GM23338 (cell line): Measurements from ENCODE around the gene LGALS14. TPM values are rescaled to one million over a fixed set of nuclear protein-coding genes. Genes with fewer than 3 reads are reported as not detected.

Experiments used
- ATAC-seq: fragments of 200-7000 bp; cut with Tn5 transposase; 3 replicates; pipeline ENCODE4 v1.9.1; 2020
- DNase-seq: peaks from one replicate; pipeline ENCODE4 v3.0.0-alpha.2; 2015; ENCODE audit warnings: low spot score
- H2AFZ ChIP-seq: fragments of 200-600 bp; sonication (generic); 2 replicates; pipeline ENCODE4 v1.8.0; 2016; ENCODE audit warnings: antibody characterized with exemption, mild to moderate bottlenecking, moderate library complexity
- H3F3A ChIP-seq: fragments of 200-600 bp; sonication (generic); replicated peaks from 2 replicates; pipeline ENCODE4 v1.8.0; 2017; ENCODE audit warnings: antibody characterized with exemption, mixed run types, low read depth
- H3K27ac ChIP-seq: fragments of 200-600 bp; sonication (generic); 2 replicates; pipeline ENCODE4 v1.6.1; 2016; ENCODE audit warnings: low read depth
- H3K27me3 ChIP-seq: fragments of 200-600 bp; sonication (generic); 2 replicates; pipeline ENCODE4 v1.8.0; 2016; ENCODE audit warnings: mild to moderate bottlenecking, mixed run types, moderate library complexity; ENCODE audit not compliant: insufficient read depth
- H3K36me3 ChIP-seq: fragments of 200-600 bp; sonication (generic); 2 replicates; pipeline ENCODE4 v1.8.0; 2016; ENCODE audit warnings: mild to moderate bottlenecking; ENCODE audit not compliant: insufficient read depth
- H3K4me1 ChIP-seq: fragments of 200-600 bp; sonication (generic); 2 replicates; pipeline ENCODE4 v1.8.0; 2016; ENCODE audit warnings: mild to moderate bottlenecking, moderate library complexity; ENCODE audit not compliant: insufficient read depth
- H3K4me2 ChIP-seq: fragments of 200-600 bp; sonication (generic); 2 replicates; pipeline ENCODE4 v1.7.1; 2017; ENCODE audit warnings: mixed run types
- H3K4me3 ChIP-seq: fragments of 200-600 bp; sonication (generic); 2 replicates; pipeline ENCODE4 v1.6.1; 2016; ENCODE audit warnings: mixed run types
- H3K79me2 ChIP-seq: fragments of 200-600 bp; sonication (generic); replicated peaks from 2 replicates; pipeline ENCODE4 v1.8.0; 2017; ENCODE audit warnings: mild to moderate bottlenecking; ENCODE audit not compliant: insufficient read depth
- H3K9me2 ChIP-seq: fragments of 200-600 bp; sonication (generic); 2 replicates; pipeline ENCODE4 v1.8.0; 2017; ENCODE audit not compliant: insufficient read depth
- H4K20me1 ChIP-seq: fragments of 200-600 bp; sonication (generic); replicated peaks from 2 replicates; pipeline ENCODE4 v1.8.0; 2017; ENCODE audit warnings: mild to moderate bottlenecking; ENCODE audit not compliant: insufficient read depth
- H3K27ac Mint-ChIP-seq: 2 replicates; pipeline ENCODE4 v1.8.0; 2020; ENCODE audit warnings: inconsistent platforms, mild to moderate bottlenecking, moderate library complexity, mixed read lengths
- H3K27me3 Mint-ChIP-seq: 3 replicates; pipeline ENCODE4 v1.8.0; 2022; ENCODE audit warnings: low read depth, mild to moderate bottlenecking, moderate library complexity, mixed read lengths, inconsistent platforms; ENCODE audit not compliant: insufficient read depth, poor library complexity
- H3K36me3 Mint-ChIP-seq: 3 replicates; pipeline ENCODE4 v1.8.0; 2021; ENCODE audit warnings: low read depth, mild to moderate bottlenecking, inconsistent platforms, moderate library complexity, mixed read lengths
- H3K4me1 Mint-ChIP-seq: 3 replicates; pipeline ENCODE4 v1.8.0; 2020; ENCODE audit warnings: mild to moderate bottlenecking, inconsistent platforms, mixed read lengths
- H3K4me3 Mint-ChIP-seq: 3 replicates; pipeline ENCODE4 v1.8.0; 2021; ENCODE audit warnings: moderate library complexity, mild to moderate bottlenecking, inconsistent platforms, mixed read lengths
- H3K9me3 Mint-ChIP-seq: 3 replicates; pipeline ENCODE4 v1.8.0; 2020; ENCODE audit warnings: moderate library complexity, mild to moderate bottlenecking, inconsistent platforms, mixed read lengths
- EZH2 ChIP-seq: fragments of 200-600 bp; sonication (generic); IDR thresholded peaks from one replicate; pipeline ENCODE4 v1.8.0; 2017; ENCODE audit warnings: antibody characterized with exemption, mild to moderate bottlenecking, low read depth; ENCODE audit not compliant: unreplicated experiment
- EZH2phosphoT487 ChIP-seq: fragments of 200-600 bp; sonication (generic); IDR thresholded peaks from one replicate; pipeline ENCODE4 v1.8.1; 2018; ENCODE audit warnings: antibody characterized with exemption; ENCODE audit not compliant: unreplicated experiment
- JUNB ChIP-seq: IDR thresholded peaks from one replicate; pipeline ENCODE4 v1.6.1; 2016; ENCODE audit warnings: antibody characterized with exemption; ENCODE audit not compliant: unreplicated experiment
- NANOG ChIP-seq: IDR thresholded peaks from 2 replicates; pipeline ENCODE4 v1.6.1; 2016; ENCODE audit warnings: antibody characterized with exemption, borderline replicate concordance
- ZNF331 ChIP-seq: fragments of 250-450 bp; sonication (Bioruptor Pico); IDR thresholded peaks from 2 replicates; pipeline ENCODE4 v1.5.0; 2020; ENCODE audit warnings: low read depth, mild to moderate bottlenecking, moderate library complexity
- polyA plus RNA-seq: library from polyadenylated mRNA; unstranded; fragments of >200 nt; fragmentation: Nextera tagmentation; extraction: Ambion mirVana; gene quantifications from 2 replicates; pipeline ENCODE4 v1.2.1, GENCODE V29; 2016
- total RNA-seq: library from RNA; depleted of rRNA; stranded (reverse); fragments of >200 nt; shearing (Covaris generic); gene quantifications from 2 replicates; pipeline ENCODE4 v1.2.3, GENCODE V29; 2014
- TF ChIP-seq, protein P1 (sequence below): fragments of 250-450 bp; sonication (Bioruptor Pico); IDR thresholded peaks from 2 replicates; pipeline ENCODE4 v1.5.0; 2020; ENCODE audit warnings: mild to moderate bottlenecking, moderate library complexity
- TF ChIP-seq, protein P2 (sequence below): IDR thresholded peaks from one replicate; pipeline ENCODE4 v1.6.1; 2018; ENCODE audit warnings: antibody characterized with exemption; ENCODE audit not compliant: unreplicated experiment

Gene LGALS14
- total and polyA plus RNA-seq, 2 experiments from 2014 or later: not detected

DNA sequence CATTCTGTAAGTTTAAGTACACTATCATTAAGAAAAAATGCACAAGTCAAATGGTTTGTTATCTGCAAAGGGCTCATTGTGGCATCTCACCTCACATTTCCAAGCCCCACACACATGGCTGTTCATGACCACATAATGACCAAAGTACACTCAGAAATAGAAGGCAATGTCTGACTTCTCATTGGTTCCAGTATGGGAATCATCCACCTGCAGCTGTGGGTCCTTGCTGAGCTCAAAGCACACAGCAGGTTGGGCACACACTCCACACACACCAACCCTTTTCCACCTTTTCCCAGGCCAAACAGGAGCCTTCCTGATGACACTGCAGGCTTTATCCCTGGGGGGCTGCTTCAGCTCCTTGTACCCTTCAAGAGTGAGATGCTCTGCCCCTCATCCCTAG is 21.7 kb downstream of the LGALS14 start (continued):
- TF ChIP-seq, protein P1, sequence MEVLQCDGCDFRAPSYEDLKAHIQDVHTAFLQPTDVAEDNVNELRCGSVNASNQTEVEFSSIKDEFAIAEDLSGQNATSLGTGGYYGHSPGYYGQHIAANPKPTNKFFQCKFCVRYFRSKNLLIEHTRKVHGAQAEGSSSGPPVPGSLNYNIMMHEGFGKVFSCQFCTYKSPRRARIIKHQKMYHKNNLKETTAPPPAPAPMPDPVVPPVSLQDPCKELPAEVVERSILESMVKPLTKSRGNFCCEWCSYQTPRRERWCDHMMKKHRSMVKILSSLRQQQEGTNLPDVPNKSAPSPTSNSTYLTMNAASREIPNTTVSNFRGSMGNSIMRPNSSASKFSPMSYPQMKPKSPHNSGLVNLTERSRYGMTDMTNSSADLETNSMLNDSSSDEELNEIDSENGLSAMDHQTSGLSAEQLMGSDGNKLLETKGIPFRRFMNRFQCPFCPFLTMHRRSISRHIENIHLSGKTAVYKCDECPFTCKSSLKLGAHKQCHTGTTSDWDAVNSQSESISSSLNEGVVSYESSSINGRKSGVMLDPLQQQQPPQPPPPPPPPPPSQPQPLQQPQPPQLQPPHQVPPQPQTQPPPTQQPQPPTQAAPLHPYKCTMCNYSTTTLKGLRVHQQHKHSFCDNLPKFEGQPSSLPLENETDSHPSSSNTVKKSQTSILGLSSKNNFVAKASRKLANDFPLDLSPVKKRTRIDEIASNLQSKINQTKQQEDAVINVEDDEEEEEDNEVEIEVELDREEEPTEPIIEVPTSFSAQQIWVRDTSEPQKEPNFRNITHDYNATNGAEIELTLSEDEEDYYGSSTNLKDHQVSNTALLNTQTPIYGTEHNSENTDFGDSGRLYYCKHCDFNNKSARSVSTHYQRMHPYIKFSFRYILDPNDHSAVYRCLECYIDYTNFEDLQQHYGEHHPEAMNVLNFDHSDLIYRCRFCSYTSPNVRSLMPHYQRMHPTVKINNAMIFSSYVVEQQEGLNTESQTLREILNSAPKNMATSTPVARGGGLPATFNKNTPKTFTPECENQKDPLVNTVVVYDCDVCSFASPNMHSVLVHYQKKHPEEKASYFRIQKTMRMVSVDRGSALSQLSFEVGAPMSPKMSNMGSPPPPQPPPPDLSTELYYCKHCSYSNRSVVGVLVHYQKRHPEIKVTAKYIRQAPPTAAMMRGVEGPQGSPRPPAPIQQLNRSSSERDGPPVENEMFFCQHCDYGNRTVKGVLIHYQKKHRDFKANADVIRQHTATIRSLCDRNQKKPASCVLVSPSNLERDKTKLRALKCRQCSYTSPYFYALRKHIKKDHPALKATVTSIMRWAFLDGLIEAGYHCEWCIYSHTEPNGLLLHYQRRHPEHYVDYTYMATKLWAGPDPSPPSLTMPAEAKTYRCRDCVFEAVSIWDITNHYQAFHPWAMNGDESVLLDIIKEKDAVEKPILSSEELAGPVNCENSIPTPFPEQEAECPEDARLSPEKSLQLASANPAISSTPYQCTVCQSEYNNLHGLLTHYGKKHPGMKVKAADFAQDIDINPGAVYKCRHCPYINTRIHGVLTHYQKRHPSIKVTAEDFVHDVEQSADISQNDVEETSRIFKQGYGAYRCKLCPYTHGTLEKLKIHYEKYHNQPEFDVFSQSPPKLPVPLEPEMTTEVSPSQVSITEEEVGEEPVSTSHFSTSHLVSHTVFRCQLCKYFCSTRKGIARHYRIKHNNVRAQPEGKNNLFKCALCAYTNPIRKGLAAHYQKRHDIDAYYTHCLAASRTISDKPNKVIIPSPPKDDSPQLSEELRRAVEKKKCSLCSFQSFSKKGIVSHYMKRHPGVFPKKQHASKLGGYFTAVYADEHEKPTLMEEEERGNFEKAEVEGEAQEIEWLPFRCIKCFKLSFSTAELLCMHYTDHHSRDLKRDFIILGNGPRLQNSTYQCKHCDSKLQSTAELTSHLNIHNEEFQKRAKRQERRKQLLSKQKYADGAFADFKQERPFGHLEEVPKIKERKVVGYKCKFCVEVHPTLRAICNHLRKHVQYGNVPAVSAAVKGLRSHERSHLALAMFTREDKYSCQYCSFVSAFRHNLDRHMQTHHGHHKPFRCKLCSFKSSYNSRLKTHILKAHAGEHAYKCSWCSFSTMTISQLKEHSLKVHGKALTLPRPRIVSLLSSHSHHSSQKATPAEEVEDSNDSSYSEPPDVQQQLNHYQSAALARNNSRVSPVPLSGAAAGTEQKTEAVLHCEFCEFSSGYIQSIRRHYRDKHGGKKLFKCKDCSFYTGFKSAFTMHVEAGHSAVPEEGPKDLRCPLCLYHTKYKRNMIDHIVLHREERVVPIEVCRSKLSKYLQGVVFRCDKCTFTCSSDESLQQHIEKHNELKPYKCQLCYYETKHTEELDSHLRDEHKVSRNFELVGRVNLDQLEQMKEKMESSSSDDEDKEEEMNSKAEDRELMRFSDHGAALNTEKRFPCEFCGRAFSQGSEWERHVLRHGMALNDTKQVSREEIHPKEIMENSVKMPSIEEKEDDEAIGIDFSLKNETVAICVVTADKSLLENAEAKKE: no peak
- TF ChIP-seq ZNF331 (CRISPR knock-in tag): no peak

DNA sequence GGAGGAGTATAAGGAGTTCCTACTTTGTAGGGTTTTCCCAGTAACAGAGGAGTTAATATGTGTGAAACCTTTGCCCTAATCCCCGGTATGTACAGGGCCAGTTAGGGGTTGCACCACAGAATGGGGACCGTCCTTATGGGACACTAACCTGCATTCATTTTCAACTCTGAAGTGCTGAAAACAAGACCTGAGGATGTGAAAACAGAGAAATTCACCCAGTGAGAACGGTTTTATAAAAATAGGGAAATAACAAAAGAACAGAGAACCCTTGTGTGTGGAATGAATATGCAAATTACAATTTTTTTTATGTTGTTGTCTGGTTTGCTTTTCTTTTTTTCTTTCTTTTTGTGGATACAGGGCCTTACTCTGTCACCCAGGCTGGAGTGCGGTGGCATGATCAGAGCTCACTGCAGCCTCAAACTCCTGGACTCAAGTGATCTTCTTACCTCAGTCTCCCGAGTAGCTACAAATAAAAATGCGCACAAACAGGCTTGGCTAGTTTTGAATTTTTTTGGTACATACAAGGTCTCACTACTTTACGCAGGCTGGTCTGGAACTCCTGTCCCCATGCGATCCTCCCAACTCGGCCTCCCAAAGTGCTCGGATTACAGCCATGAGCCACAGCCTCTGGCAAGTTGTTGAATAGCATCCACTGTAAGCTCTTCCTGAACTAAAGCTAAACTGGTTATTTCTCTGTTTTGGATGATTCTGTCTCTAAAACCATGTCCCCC is 23.0 kb downstream of the LGALS14 start:
- no peaks in the 10 kb centered on the region for H3K27me3 ChIP-seq
- no peaks in the 10 kb centered on the region for H3K4me1 ChIP-seq
- Mint-ChIP-seq H3K4me3 (no peak overlapping the region), H3K9me3 (no peaks in the 10 kb centered on the region), H3K27me3 (peaks cover 3% of the 10 kb centered on the region), H3K4me1 (no peaks in the 10 kb centered on the region), H3K27ac (no peak overlapping the region), H3K36me3 (no peaks in the 10 kb centered on the region)
- H3K4me3 ChIP-seq: no peak overlapping the region
- no peak for TF ChIP-seq NANOG
- TF ChIP-seq, protein P2, sequence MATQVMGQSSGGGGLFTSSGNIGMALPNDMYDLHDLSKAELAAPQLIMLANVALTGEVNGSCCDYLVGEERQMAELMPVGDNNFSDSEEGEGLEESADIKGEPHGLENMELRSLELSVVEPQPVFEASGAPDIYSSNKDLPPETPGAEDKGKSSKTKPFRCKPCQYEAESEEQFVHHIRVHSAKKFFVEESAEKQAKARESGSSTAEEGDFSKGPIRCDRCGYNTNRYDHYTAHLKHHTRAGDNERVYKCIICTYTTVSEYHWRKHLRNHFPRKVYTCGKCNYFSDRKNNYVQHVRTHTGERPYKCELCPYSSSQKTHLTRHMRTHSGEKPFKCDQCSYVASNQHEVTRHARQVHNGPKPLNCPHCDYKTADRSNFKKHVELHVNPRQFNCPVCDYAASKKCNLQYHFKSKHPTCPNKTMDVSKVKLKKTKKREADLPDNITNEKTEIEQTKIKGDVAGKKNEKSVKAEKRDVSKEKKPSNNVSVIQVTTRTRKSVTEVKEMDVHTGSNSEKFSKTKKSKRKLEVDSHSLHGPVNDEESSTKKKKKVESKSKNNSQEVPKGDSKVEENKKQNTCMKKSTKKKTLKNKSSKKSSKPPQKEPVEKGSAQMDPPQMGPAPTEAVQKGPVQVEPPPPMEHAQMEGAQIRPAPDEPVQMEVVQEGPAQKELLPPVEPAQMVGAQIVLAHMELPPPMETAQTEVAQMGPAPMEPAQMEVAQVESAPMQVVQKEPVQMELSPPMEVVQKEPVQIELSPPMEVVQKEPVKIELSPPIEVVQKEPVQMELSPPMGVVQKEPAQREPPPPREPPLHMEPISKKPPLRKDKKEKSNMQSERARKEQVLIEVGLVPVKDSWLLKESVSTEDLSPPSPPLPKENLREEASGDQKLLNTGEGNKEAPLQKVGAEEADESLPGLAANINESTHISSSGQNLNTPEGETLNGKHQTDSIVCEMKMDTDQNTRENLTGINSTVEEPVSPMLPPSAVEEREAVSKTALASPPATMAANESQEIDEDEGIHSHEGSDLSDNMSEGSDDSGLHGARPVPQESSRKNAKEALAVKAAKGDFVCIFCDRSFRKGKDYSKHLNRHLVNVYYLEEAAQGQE: no peak
- TF ChIP-seq EZH2: no peak
- no peak for TF ChIP-seq JUNB
- no peak for TF ChIP-seq EZH2phosphoT487
- no peak for DNase-seq
- H3K4me2 ChIP-seq: no peak overlapping the region
- ATAC-seq: no peak
- no peaks in the 10 kb centered on the region for H3K36me3 ChIP-seq
- no peak overlapping the region for H2AFZ ChIP-seq
- no peaks in the 10 kb centered on the region for H3K79me2 ChIP-seq
- H4K20me1 ChIP-seq: no peaks in the 10 kb centered on the region
- no peak overlapping the region for H3K27ac ChIP-seq
- H3K9me2 ChIP-seq: no peaks in the 10 kb centered on the region
- no peaks in the 10 kb centered on the region for H3F3A ChIP-seq
